Neuronal stem cell (in vitro differentiated cells): Measurements from ENCODE around the gene ZNF324. TPM values are rescaled to one million over a fixed set of nuclear protein-coding genes. Genes with fewer than 3 reads are reported as not detected.

Experiments
- DNase-seq: peaks from one replicate; pipeline ENCODE4 v3.0.0-alpha.2; 2013; ENCODE audit warnings: low spot score
- H2AFZ ChIP-seq: one replicate; pipeline ENCODE4 v1.6.1; 2013; ENCODE audit warnings: mild to moderate bottlenecking, low read length, inconsistent platforms
- H2AK5ac ChIP-seq: 2 replicates; pipeline ENCODE4 v1.6.1; 2013; ENCODE audit warnings: low read depth, mild to moderate bottlenecking, inconsistent platforms, low read length, moderate library complexity, mixed read lengths
- H2BK120ac ChIP-seq: 2 replicates; pipeline ENCODE4 v1.6.1; 2013; ENCODE audit warnings: low read depth, mild to moderate bottlenecking, inconsistent platforms, low read length, moderate library complexity, mixed read lengths
- H2BK12ac ChIP-seq: one replicate; pipeline ENCODE4 v1.6.1; 2013; ENCODE audit warnings: low read length, inconsistent platforms
- H2BK15ac ChIP-seq: 2 replicates; pipeline ENCODE4 v1.6.1; 2013; ENCODE audit warnings: mild to moderate bottlenecking, low read length, inconsistent platforms, mixed read lengths
- H2BK5ac ChIP-seq: one replicate; pipeline ENCODE4 v1.6.1; 2013; ENCODE audit warnings: inconsistent platforms, mild to moderate bottlenecking, low read length, moderate library complexity
- H3K14ac ChIP-seq: one replicate; pipeline ENCODE4 v1.6.1; 2013; ENCODE audit warnings: low read length, inconsistent platforms
- H3K18ac ChIP-seq: 2 replicates; pipeline ENCODE4 v1.6.1; 2013; ENCODE audit warnings: low read length, inconsistent platforms
- H3K23ac ChIP-seq: 2 replicates; pipeline ENCODE4 v1.6.1; 2013; ENCODE audit warnings: low read depth, mild to moderate bottlenecking, mixed read lengths, low read length, inconsistent platforms; ENCODE audit not compliant: poor library complexity
- H3K27ac ChIP-seq: replicated peaks from 3 replicates; pipeline ENCODE4 v1.5.1; 2013; ENCODE audit warnings: low read length, inconsistent platforms
- H3K27me3 ChIP-seq, 3 experiments: 2 replicates each; pipeline ENCODE4 v1.6.1; 2013; ENCODE audit warnings: low read length in 3 of 3, mild to moderate bottlenecking in 2 of 3, inconsistent platforms in 1 of 3, low read depth in 1 of 3, mixed read lengths in 1 of 3, moderate library complexity in 1 of 3; ENCODE audit not compliant: control insufficient read depth in 3 of 3, insufficient read depth in 3 of 3
- H3K36me3 ChIP-seq, 2 donors: replicated peaks in 1 of 2; 2 replicates each; pipeline ENCODE4 v1.6.1; 2013; ENCODE audit warnings: low read length in 2 of 2; ENCODE audit not compliant: control insufficient read depth in 2 of 2, insufficient read depth in 2 of 2
- H3K4ac ChIP-seq: 2 replicates; pipeline ENCODE4 v1.6.1; 2013; ENCODE audit warnings: inconsistent platforms, mild to moderate bottlenecking, low read length, moderate library complexity
- H3K4me1 ChIP-seq, 2 donors: 1 replicate in 1 of 2; 2 replicates in 1 of 2; pipeline ENCODE4 v1.6.1; 2013; ENCODE audit warnings: low read length in 2 of 2, low read depth in 1 of 2; ENCODE audit not compliant: control insufficient read depth in 2 of 2, insufficient read depth in 1 of 2
- H3K4me2 ChIP-seq: one replicate; pipeline ENCODE4 v1.6.1; 2013; ENCODE audit warnings: mild to moderate bottlenecking, low read length, inconsistent platforms; ENCODE audit not compliant: insufficient read depth, poor library complexity, severe bottlenecking
- H3K4me3 ChIP-seq, 2 donors: 2 replicates each; pipeline ENCODE4 v1.5.1; 2013; ENCODE audit warnings: low read length in 2 of 2, mild to moderate bottlenecking in 2 of 2, inconsistent platforms in 1 of 2, moderate library complexity in 1 of 2
- H3K79me1 ChIP-seq: one replicate; pipeline ENCODE4 v1.6.1; 2013; ENCODE audit warnings: low read depth, mild to moderate bottlenecking, inconsistent platforms, low read length, moderate library complexity
- H3K9ac ChIP-seq: one replicate; pipeline ENCODE4 v1.6.1; 2013; ENCODE audit warnings: mild to moderate bottlenecking, low read depth, low read length, inconsistent platforms; ENCODE audit not compliant: poor library complexity
- H3K9me3 ChIP-seq, 2 donors: replicated peaks in 1 of 2; 2 replicates each; pipeline versions ENCODE3 to v1.6.1; 2013; ENCODE audit warnings: low read length in 2 of 2, mild to moderate bottlenecking in 2 of 2, inconsistent platforms in 1 of 2, low read depth in 1 of 2, mixed read lengths in 1 of 2, moderate library complexity in 1 of 2; ENCODE audit not compliant: control insufficient read depth in 2 of 2, insufficient read depth in 1 of 2
- H4K8ac ChIP-seq: one replicate; pipeline ENCODE4 v1.6.1; 2013; ENCODE audit warnings: low read depth, mild to moderate bottlenecking, inconsistent platforms, low read length, moderate library complexity
- H4K91ac ChIP-seq: one replicate; pipeline ENCODE4 v1.6.1; 2013; ENCODE audit warnings: low read length, low read depth, mild to moderate bottlenecking, inconsistent platforms; ENCODE audit not compliant: poor library complexity
- WGBS, 2 donors: extraction: QIAGEN DNeasy Blood & Tissue Kit; methylation state at CpG; one replicate each; pipeline ENCODE4 v1.1.7; 2013; ENCODE audit warnings: missing lambda C conversion rate in 2 of 2, mixed read lengths in 1 of 2; ENCODE audit not compliant: insufficient read length in 2 of 2, insufficient replicate concordance in 1 of 2; ENCODE audit errors: extremely low coverage in 2 of 2; 5-methylcytosine and 5-hydroxymethylcytosine counted together
- polyA plus RNA-seq, 2 experiments: library from polyadenylated mRNA; stranded (reverse); fragments of 200-250 nt; gene quantifications; one replicate each; pipeline ENCODE4 v1.2.3, GENCODE V29; 2013

ZNF324 gene
- polyA plus RNA-seq (2013, experiment 1 of 2) = 3.8 TPM
- 3.8 TPM for polyA plus RNA-seq (2013, experiment 2 of 2)

GRCh38 chr19:58466760-58467589 is at the start of gene ZNF324:
TSS of gene ZNF324 (plus strand) at chr19:58467080. CDS start at chr19:58469186, 2,106 bp downstream.
- Histone ChIP-seq H3K27ac (peak within 1 kb of the TSS; percentile 59), H3K4me1 (peaks cover 2 to 8% of the 10 kb centered on the region in 2 donors), H2BK15ac (no peak within 1 kb of the TSS), H3K4me2 (peak within 1 kb of the TSS; percentile 94), H3K18ac (peak within 1 kb of the TSS; percentile 83), H3K23ac (no peak within 1 kb of the TSS), H3K27me3 (no peaks in the 10 kb centered on the region), H3K4me3 (peak within 1 kb of the TSS; percentile 87 to 96), H2AFZ (peak within 1 kb of the TSS; percentile 95), H4K8ac (no peak within 1 kb of the TSS), H4K91ac (no peak within 1 kb of the TSS), H2BK12ac (no peak within 1 kb of the TSS), H3K4ac (no peak within 1 kb of the TSS), H2AK5ac (no peak within 1 kb of the TSS), H2BK5ac (peak within 1 kb of the TSS; percentile 53), H2BK120ac (no peak within 1 kb of the TSS), H3K79me1 (no peaks in the 10 kb centered on the region), H3K14ac (no peak within 1 kb of the TSS), H3K9ac (peak within 1 kb of the TSS; percentile 94), H3K36me3 (peaks cover 8 to 26% of the 10 kb centered on the region in 2 donors), H3K9me3 (no peaks in the 10 kb centered on the region)
- peak; percentile 97 for DNase-seq
- WGBS, 2 donors = no CpG with 5 or more reads among the region's 92 CpGs

GRCh38 chr19:58428617-58429016 is 38.3 kb upstream of the ZNF324 start:
- Histone ChIP-seq H3K4ac (no peak overlapping the region), H2BK12ac (no peak overlapping the region), H3K14ac (no peak overlapping the region), H3K4me2 (no peak overlapping the region), H2BK15ac (no peak overlapping the region), H3K23ac (no peak overlapping the region), H3K4me3 (no peak overlapping the region), H3K9ac (no peak overlapping the region), H3K9me3 (peaks cover 52 to 62% of the 10 kb centered on the region in 2 donors), H4K91ac (no peak overlapping the region), H2AK5ac (no peak overlapping the region), H3K36me3 (peaks cover 17 to 43% of the 10 kb centered on the region in 2 donors), H3K4me1 (no peaks in the 10 kb centered on the region), H2BK120ac (no peak overlapping the region), H4K8ac (no peak overlapping the region), H3K79me1 (no peaks in the 10 kb centered on the region), H3K27me3 (no peaks in the 10 kb centered on the region), H3K27ac (no peak overlapping the region), H2AFZ (no peak overlapping the region), H3K18ac (no peak overlapping the region), H2BK5ac (no peak overlapping the region)
- no peak for DNase-seq
- WGBS, 2 donors = no CpG with 5 or more reads among the region's 1 CpG

- Histone ChIP-seq H2AFZ (no peak overlapping the region), H3K9me3 (peaks cover 63 to 73% of the 10 kb centered on the region in 2 donors), H3K79me1 (no peaks in the 10 kb centered on the region)
Measured at GRCh38 chr19:58429745-58430144, 37.1 kb upstream of the ZNF324 start.

GRCh38 chr19:58434217-58434616 is 32.7 kb upstream of the ZNF324 start:
- Histone ChIP-seq H3K23ac (no peak overlapping the region), H4K91ac (no peak overlapping the region), H3K4me3 (no peak overlapping the region), H2BK120ac (no peak overlapping the region), H3K27me3 (no peaks in the 10 kb centered on the region), H3K18ac (no peak overlapping the region), H2BK12ac (no peak overlapping the region), H3K4ac (no peak overlapping the region), H3K36me3 (peaks cover 38 to 79% of the 10 kb centered on the region in 2 donors), H2BK15ac (no peak overlapping the region), H3K27ac (no peak overlapping the region), H3K4me2 (no peak overlapping the region), H2BK5ac (no peak overlapping the region), H3K4me1 (peaks cover 0 to 3% of the 10 kb centered on the region in 2 donors), H4K8ac (no peak overlapping the region), H3K9me3 (peaks cover 62 to 91% of the 10 kb centered on the region in 2 donors), H2AK5ac (no peak overlapping the region), H3K9ac (no peak overlapping the region), H2AFZ (no peak overlapping the region), H3K79me1 (peaks cover 3% of the 10 kb centered on the region), H3K14ac (no peak overlapping the region)
- DNase-seq = no peak
- no CpG with 5 or more reads among the region's 2 CpGs for WGBS, 2 donors

More at GRCh38 chr19:58429745-58430144, 37.1 kb upstream of the ZNF324 start:
- no peak overlapping the region for H3K23ac ChIP-seq
- DNase-seq = no peak
- no peak overlapping the region for H2BK120ac ChIP-seq
- H3K4me2 ChIP-seq = no peak overlapping the region
- no peak overlapping the region for H3K4me3 ChIP-seq
- no peak overlapping the region for H3K4ac ChIP-seq
- no peaks in the 10 kb centered on the region for H3K4me1 ChIP-seq
- H2AK5ac ChIP-seq = no peak overlapping the region
- H3K27ac ChIP-seq = no peak overlapping the region
- H3K9ac ChIP-seq = no peak overlapping the region
- H4K91ac ChIP-seq = no peak overlapping the region
- no peak overlapping the region for H2BK15ac ChIP-seq
- H3K14ac ChIP-seq = no peak overlapping the region
- H3K27me3 ChIP-seq = no peaks in the 10 kb centered on the region
- no peak overlapping the region for H4K8ac ChIP-seq
- H3K36me3 ChIP-seq = peaks cover 28 to 53% of the 10 kb centered on the region in 2 donors
- H3K18ac ChIP-seq = no peak overlapping the region
- H2BK5ac ChIP-seq = no peak overlapping the region
- H2BK12ac ChIP-seq = no peak overlapping the region
